Kidney (tissue), 14 donors: ENCODE measurements around the gene NXNL2. TPM values are rescaled to one million over a fixed set of nuclear protein-coding genes. Genes with fewer than 3 reads are reported as not detected.
A peak's percentile ranks its signal among the peaks of the same experiment; 100 is the strongest.

ENCODE experiments used
- DNase-seq, 5 donors: peaks; one replicate each; pipeline ENCODE4 v3.0.0-alpha.2; 2013 to 2020
- FAIRE-seq: peaks from 2 replicates; lab custom pipeline; 2012; peaks lifted over from hg19 to GRCh38; lab: Jason Lieb, UNC
- H3K27ac ChIP-seq, 2 donors: one replicate each; pipeline ENCODE4 v1.7.0; 2013; ENCODE audit warnings: low read depth in 2 of 2, low read length in 2 of 2, inconsistent platforms in 1 of 2
- H3K27me3 ChIP-seq: one replicate; pipeline ENCODE4 v1.7.1; 2013; ENCODE audit warnings: low read length, inconsistent platforms; ENCODE audit not compliant: control insufficient read depth, insufficient read depth
- H3K36me3 ChIP-seq, 3 donors: one replicate each; pipeline versions ENCODE4 v1.7.0 to v1.7.1; 2013; ENCODE audit warnings: low read length in 3 of 3, control low read depth in 1 of 3, inconsistent platforms in 1 of 3; ENCODE audit not compliant: insufficient read depth in 3 of 3, control insufficient read depth in 2 of 3
- H3K4me1 ChIP-seq, 3 donors: one replicate each; pipeline versions ENCODE4 v1.7.0 to v1.7.1; 2013; ENCODE audit warnings: low read length in 3 of 3, inconsistent platforms in 1 of 3, low read depth in 1 of 3; ENCODE audit not compliant: control insufficient read depth in 2 of 3, insufficient read depth in 2 of 3
- H3K4me3 ChIP-seq, 3 donors: one replicate each; pipeline versions ENCODE4 v1.7.0 to v1.8.1; 2013; ENCODE audit warnings: low read length in 3 of 3, control low read depth in 1 of 3, inconsistent platforms in 1 of 3
- H3K9ac ChIP-seq, 3 donors: one replicate each; pipeline versions ENCODE4 v1.7.0 to v1.7.1; 2013; ENCODE audit warnings: low read length in 3 of 3, control low read depth in 1 of 3, inconsistent platforms in 1 of 3
- H3K9me3 ChIP-seq, 3 donors: one replicate each; pipeline versions ENCODE4 v1.7.0 to v1.7.1; 2013; ENCODE audit warnings: low read length in 3 of 3, control low read depth in 1 of 3, inconsistent platforms in 1 of 3; ENCODE audit not compliant: control insufficient read depth in 2 of 3, insufficient read depth in 1 of 3
- CTCF ChIP-seq: IDR thresholded peaks from 3 replicates; pipeline ENCODE4 v1.5.1; 2012; ENCODE audit warnings: mild to moderate bottlenecking, moderate library complexity, borderline replicate concordance; ENCODE audit not compliant: insufficient read depth; ENCODE audit errors: extremely low read depth
- intact Hi-C: fragments of 100-400 bp; cut with DNase I; formaldehyde crosslinking; loops from one replicate; pipeline ENCODE4 v1.11.1; 2022
- polyA plus RNA-seq: library from polyadenylated mRNA; stranded (reverse); fragments of 350-450 nt; fragmentation: Illumina TruSeq; extraction: RNeasy Lipid Tissue Mini Kit (QIAGEN cat#74804); gene quantifications from one replicate; pipeline ENCODE4 v1.2.3, GENCODE V29; 2014; ENCODE audit warnings: low read depth, low replicate concordance; ENCODE audit not compliant: insufficient read depth
- total RNA-seq: library from RNA; stranded (reverse); fragmentation: NEBNext Ultra II Directional; extraction: Animal tissue kit (Norgen Biotek cat#: 25700); gene quantifications from one replicate; pipeline ENCODE4 v1.2.1, GENCODE V29; 2021
- donor health status: control.
- donor health status: control.
- donor health status: control.
- donor health status: control.
- donor health status: control.
- donor health status: DM: yes; HTN: yes; CAD: no.
- donor health status: Normal renal cell carcinoma (clear cell type).

The NXNL2 gene
- total and polyA plus RNA-seq, 2 donors from 2014 or later: 3.6 to 4.9 TPM

GRCh38 chr9:88593537-88594185, 58.7 kb downstream of the NXNL2 start:
- H3K4me1 ChIP-seq: peaks cover 0 to 3% (median 0%) of the 10 kb centered on the region in 3 donors
- peak; percentile 51 for TF ChIP-seq CTCF
- H3K4me3 ChIP-seq: no peak overlapping the region
- no peaks in the 10 kb centered on the region for H3K9me3 ChIP-seq
- no peaks in the 10 kb centered on the region for H3K36me3 ChIP-seq
- no peak overlapping the region for H3K27ac ChIP-seq
- peak; percentile 41 for FAIRE-seq
- intact Hi-C loops: loop anchor here (5.0 kb wide), 1 partner anchor 409 kb away; no protein-coding TSS in a partner anchor
- H3K27me3 ChIP-seq: no peaks in the 10 kb centered on the region
- no peak overlapping the region for H3K9ac ChIP-seq
- DNase-seq: peak in 3 of 5 donors; percentile 40 to 81 (median 44)

Other genes starting within 250 kb of the NXNL2 start
- gene SPIN1, start 146.7 kb upstream of the NXNL2 start, total RNA-seq: 88.7 TPM
- gene SPIN1, start 146.7 kb upstream of the NXNL2 start, polyA plus RNA-seq: 27.9 TPM